GM23248 (cell line): ENCODE measurements around the gene SERPINA5.

Source experiments
- EZH2 ChIP-seq: fragments of 200-600 bp; sonication (generic); IDR thresholded peaks from 2 replicates; pipeline ENCODE4 v1.6.1; 2018; ENCODE audit warnings: antibody characterized with exemption, mild to moderate bottlenecking; ENCODE audit not compliant: insufficient read depth, poor library complexity, severe bottlenecking
- EZH2phosphoT487 ChIP-seq: fragments of 200-600 bp; sonication (generic); IDR thresholded peaks from 2 replicates; pipeline ENCODE4 v1.6.1; 2018; ENCODE audit warnings: antibody characterized with exemption, moderate library complexity, mild to moderate bottlenecking, low read depth; ENCODE audit not compliant: insufficient read depth

DNA sequence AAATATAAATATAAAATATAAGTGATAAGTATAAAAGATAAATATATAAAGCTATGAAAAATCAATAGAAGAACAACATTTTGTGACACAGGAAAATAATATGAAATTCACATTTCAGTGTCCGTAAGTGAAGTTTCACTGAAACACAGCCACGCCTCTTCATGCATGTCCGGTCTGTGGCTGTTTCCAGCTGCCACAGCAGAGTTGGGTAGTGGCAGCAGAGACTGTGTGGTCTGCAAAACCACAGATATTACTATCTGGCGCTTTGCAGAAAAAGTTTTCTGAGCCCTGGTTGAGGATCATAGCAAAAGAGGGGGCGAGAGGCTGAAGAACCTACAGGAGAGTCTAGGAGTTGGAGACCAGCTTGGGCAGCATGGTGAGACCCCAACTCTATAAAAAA is 19.2 kb upstream of the SERPINA5 start:
- TF ChIP-seq EZH2 (no peak), EZH2phosphoT487 (no peak)
